NCI-H187 (cell line): ENCODE measurements around the gene ZNG1A.
"Not testable (repeated sequence)": the region's sequence is repeated elsewhere in the genome, so short reads cannot be mapped to it uniquely, and the experiment has no call there.

ENCODE experiments used
- DNase-seq, 2 experiments: peaks; one replicate each; lab custom pipeline; 2025; lab: John Stamatoyannopoulos, UW

ZNG1A gene

DNA sequence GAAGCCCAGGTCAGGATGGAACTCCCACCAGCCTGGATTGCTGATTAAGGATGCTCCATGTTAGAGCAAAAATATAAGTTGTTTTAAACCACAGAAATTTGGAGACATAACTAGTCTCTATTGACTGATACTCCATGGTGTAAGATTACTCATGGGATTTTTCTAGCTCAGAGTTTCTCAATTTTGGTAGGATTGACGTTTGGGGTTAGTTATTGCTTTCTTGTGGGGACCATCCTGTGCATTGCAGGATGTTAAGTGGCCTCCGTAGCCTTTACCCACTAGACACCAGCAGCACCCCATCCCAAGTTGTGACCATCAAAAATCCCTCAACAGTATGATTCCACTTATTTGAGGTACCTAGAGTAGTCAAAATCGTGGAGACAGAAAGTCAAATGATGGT is 80.1 kb downstream of the ZNG1A start:
- not testable (repeated sequence) for DNase-seq

DNA sequence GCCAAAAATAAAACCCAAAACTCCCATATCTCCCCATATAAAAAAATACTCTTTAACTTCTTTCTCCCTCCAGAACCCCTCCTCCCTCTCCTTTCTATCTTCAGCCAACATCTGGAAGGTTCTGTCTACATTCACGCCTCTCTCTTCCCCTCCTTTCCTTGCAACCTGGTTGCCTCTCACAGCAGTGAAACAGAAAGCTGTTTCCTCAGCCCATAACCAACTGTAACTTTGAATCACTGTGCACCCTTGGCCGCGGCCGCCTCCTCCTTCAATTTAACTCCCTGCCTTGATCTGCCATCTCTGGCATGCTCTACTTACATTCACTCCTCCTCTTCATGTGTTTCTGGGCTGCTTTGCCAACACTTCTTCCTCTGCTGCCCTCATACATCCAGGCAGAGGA is 83.9 kb downstream of the ZNG1A start:
- not testable (repeated sequence) for DNase-seq

DNA sequence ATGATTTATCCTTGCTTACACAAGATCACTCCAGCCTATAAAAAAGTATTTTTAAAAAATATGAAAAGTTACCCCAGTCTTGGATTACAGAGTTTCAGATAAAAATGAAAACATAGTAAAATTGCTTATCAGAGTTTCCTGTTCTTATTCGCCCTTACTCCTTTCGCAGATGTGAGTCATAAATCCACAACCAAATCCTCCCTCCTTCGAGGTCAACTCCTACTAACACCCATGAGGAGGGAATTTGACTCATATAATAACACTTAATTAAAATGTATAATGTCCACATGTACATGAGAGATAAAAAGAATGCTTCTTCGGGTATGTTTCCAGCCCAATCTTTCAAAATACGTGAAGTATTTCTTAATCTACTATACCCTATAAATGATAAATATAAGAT is 84.5 kb downstream of the ZNG1A start:
- DNase-seq = not testable (repeated sequence)

- DNase-seq = not testable (repeated sequence)
Observed at GRCh38 chr9:93909-94308, 84.9 kb downstream of the ZNG1A start.

- DNase-seq = not testable (repeated sequence)
Observed at GRCh38 chr9:90851-91250, 88.0 kb downstream of the ZNG1A start.

DNA sequence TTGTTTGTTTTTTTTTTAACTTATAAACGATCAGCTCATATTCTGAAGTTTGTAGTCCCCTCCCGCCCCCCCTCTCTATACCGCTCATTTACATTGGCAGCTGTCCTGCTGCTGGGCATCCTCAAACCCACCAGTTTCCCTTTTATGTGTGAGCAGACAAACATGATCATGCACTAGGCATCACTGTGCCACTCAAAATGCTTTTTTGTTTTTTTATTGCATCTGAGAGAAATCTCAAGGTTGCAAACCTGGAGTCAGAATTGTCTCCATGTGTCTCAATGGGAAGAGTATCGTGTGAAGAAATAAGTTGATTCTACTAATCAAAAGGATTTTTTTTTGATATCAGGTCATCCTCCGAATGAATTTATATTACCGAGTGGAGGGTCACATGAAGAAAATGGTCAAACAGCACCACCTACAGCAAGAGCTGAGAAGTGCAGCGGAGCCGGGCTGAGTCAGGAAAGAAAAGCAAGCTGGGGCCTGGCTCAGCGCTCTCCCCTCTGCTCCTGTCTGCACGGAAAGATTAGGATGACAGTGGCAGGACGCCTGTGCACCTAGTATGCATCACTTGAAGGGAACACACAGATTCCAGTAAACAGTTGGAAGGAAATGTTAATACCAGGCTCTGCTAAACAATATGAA is 90.3 kb downstream of the ZNG1A start:
- DNase-seq = not testable (repeated sequence)

DNA sequence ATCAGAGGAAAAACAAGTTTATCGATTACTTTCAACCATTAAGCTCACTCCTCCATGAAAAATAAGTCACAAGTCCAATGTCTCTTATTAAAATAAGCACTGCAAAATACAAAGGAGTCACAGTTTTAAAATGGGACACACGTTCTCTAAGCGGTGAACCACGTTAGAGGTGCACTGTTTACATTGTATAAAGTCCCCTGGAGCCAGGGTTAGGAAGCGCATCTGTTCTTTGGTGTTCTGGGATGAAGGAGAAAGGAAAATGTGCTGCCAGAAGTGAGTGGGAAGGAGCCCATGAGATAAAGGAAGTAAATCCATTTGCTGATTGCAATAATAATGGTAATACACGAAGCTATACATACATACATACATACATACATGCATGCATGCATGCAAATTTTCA is 91.0 kb downstream of the ZNG1A start:
- DNase-seq = not testable (repeated sequence)

GRCh38 chr9:87105-87504 is 91.8 kb downstream of the ZNG1A start:
- DNase-seq = not testable (repeated sequence)

DNA sequence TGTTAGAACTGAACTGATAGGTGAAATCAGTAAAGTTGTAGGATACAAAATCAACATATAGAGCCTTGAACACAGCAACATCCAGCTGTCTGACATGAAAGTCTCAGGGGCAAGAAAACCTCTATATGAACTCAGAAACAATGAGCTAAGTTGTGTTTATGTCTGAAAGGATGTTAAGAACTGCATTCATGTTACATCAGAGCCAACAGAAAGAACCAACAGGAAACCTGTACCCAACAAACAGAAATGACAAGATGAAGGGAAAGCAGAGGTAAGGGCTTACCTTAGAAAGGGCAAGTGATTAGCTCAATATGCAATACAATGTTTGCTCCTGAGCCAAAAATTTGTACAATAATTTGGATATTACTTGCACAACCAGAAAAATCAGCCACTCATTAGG is 92.2 kb downstream of the ZNG1A start:
- DNase-seq = not testable (repeated sequence)

DNA sequence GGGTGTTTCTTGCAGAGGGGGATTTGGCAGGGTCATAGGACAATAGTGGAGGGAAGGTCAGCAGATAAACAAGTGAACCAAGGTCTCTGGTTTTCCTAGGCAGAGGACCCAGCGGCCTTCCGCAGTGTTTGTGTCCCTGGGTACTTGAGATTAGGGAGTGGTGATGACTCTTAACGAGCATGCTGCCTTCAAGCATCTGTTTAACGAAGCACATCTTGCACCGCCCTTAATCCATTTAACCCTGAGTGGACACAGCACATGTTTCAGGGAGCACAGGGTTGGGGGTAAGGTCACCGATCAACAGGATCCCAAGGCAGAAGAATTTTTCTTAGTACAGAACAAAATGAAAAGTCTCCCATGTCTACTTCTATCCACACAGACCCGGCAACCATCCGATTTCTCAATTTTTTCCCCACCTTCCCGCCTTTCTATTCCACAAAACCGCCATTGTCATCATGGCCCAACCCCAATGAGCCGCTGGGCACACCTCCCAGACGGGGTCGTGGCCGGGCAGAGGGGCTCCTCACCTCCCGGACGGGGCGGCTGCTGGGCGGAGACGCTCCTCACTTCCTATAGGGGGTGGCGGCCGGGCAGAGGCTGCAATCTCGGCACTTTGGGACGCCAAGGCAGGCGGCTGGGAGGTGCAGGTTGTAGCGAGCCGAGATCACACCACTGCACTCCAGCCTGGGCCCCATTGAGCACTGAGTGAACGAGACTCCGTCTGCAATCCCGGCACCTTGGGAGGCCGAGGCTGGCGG is 95.7 kb downstream of the ZNG1A start:
- not testable (repeated sequence) for DNase-seq

- DNase-seq = not testable (repeated sequence)
Observed at GRCh38 chr9:78333-78732, 100.5 kb downstream of the ZNG1A start.

GRCh38 chr9:76389-76788 is 102.5 kb downstream of the ZNG1A start:
- not testable (repeated sequence) for DNase-seq

GRCh38 chr9:73900-74525 is 104.8 kb downstream of the ZNG1A start:
- DNase-seq = not testable (repeated sequence)

GRCh38 chr9:73076-73899 is 105.6 kb downstream of the ZNG1A start:
- DNase-seq = not testable (repeated sequence)
